Naive thymus-derived CD4-positive, alpha-beta T cell (primary cell): ENCODE data around the gene ACOT6. TPM values are rescaled to one million over a fixed set of nuclear protein-coding genes. Genes with fewer than 3 reads are reported as not detected.
"Not testable (repeated sequence)": the region's sequence is repeated elsewhere in the genome, so short reads cannot be mapped to it uniquely, and the experiment has no call there.

Source experiments
- ATAC-seq: fragments of 150-1000 bp; cut with Tn5 transposase; 2 replicates; pipeline ENCODE4 v1.10.0; 2021; ENCODE audit warnings: mild to moderate bottlenecking, moderate library complexity
- CTCF ChIA-PET: fragments of 350-600 bp; sonication (Branson Sonifier 250); formaldehyde crosslinking; loops from one replicate; lab custom pipeline; 2021; ENCODE audit warnings: antibody characterized with exemption; lab: Charles Lee
- POLR2A ChIA-PET: fragments of 350-600 bp; sonication (Branson Sonifier 250); formaldehyde crosslinking; loops from one replicate; lab custom pipeline; 2021; ENCODE audit warnings: antibody characterized with exemption, inconsistent platforms; lab: Charles Lee
- DNase-seq, 9 donors: peaks; one replicate each; pipeline versions ENCODE4 v3.0.0 to v3.0.0-alpha.2; 2020 to 2022; ENCODE audit warnings: mixed read lengths in 1 of 9
- H3K27ac ChIP-seq: one replicate; pipeline ENCODE4 v1.7.0; 2013; ENCODE audit warnings: mild to moderate bottlenecking, low read depth, low read length, moderate library complexity
- H3K27me3 ChIP-seq, 2 donors: one replicate each; pipeline ENCODE4 v1.7.0; 2013; ENCODE audit warnings: low read length in 2 of 2, mild to moderate bottlenecking in 2 of 2, moderate library complexity in 2 of 2; ENCODE audit not compliant: control insufficient read depth in 2 of 2, insufficient read depth in 2 of 2
- H3K36me3 ChIP-seq, 3 experiments: 1 replicate in 2 of 3; 2 replicates in 1 of 3; pipeline ENCODE4 v1.7.0; 2013; ENCODE audit warnings: low read length in 3 of 3, mild to moderate bottlenecking in 3 of 3, moderate library complexity in 1 of 3; ENCODE audit not compliant: insufficient read depth in 3 of 3, control insufficient read depth in 2 of 3
- H3K4me1 ChIP-seq, 2 donors: one replicate each; pipeline ENCODE4 v1.7.0; 2013; ENCODE audit warnings: low read length in 2 of 2, mild to moderate bottlenecking in 2 of 2, moderate library complexity in 1 of 2; ENCODE audit not compliant: control insufficient read depth in 2 of 2, insufficient read depth in 2 of 2
- H3K4me3 ChIP-seq: 2 replicates; pipeline ENCODE4 v1.7.0; 2013; ENCODE audit warnings: mild to moderate bottlenecking, low read length
- H3K9me3 ChIP-seq, 3 experiments: 1 replicate in 2 of 3; 2 replicates in 1 of 3; pipeline ENCODE4 v1.7.0; 2013; ENCODE audit warnings: low read length in 3 of 3; ENCODE audit not compliant: control insufficient read depth in 2 of 3
- H3K27ac Mint-ChIP-seq, 9 donors: one replicate each; pipeline ENCODE4 v1.8.0; 2020 to 2022; ENCODE audit warnings: mixed read lengths in 9 of 9, mild to moderate bottlenecking in 8 of 9, moderate library complexity in 5 of 9, inconsistent platforms in 2 of 9
- H3K27me3 Mint-ChIP-seq, 5 donors: one replicate each; pipeline ENCODE4 v1.8.0; 2021 to 2022; ENCODE audit warnings: mixed read lengths in 5 of 5, mild to moderate bottlenecking in 1 of 5
- H3K36me3 Mint-ChIP-seq, 5 donors: one replicate each; pipeline ENCODE4 v1.8.0; 2020 to 2022; ENCODE audit warnings: mixed read lengths in 5 of 5, mild to moderate bottlenecking in 3 of 5, inconsistent platforms in 1 of 5
- H3K4me1 Mint-ChIP-seq, 7 donors: one replicate each; pipeline ENCODE4 v1.8.0; 2020 to 2022; ENCODE audit warnings: mixed read lengths in 7 of 7, mild to moderate bottlenecking in 3 of 7, inconsistent platforms in 1 of 7
- H3K4me3 Mint-ChIP-seq, 10 donors: one replicate each; pipeline ENCODE4 v1.8.0; 2020 to 2022; ENCODE audit warnings: mild to moderate bottlenecking in 10 of 10, mixed read lengths in 10 of 10, moderate library complexity in 6 of 10, inconsistent platforms in 2 of 10
- H3K9me3 Mint-ChIP-seq, 11 donors: one replicate each; pipeline ENCODE4 v1.8.0; 2020 to 2022; ENCODE audit warnings: mixed read lengths in 11 of 11, mild to moderate bottlenecking in 4 of 11, inconsistent platforms in 1 of 11, moderate library complexity in 1 of 11
- intact Hi-C, 2 donors: fragments of 100-400 bp; cut with micrococcal nuclease; formaldehyde crosslinking; loops; one replicate each; pipeline ENCODE4 v1.15.1; 2023
- polyA plus RNA-seq, 2 donors: library from polyadenylated mRNA; unstranded; fragments of 300-500 nt; fragmentation: Illumina TruSeq; gene quantifications; one replicate each; pipeline ENCODE4 v1.2.3, GENCODE V29; 2021
- total RNA-seq, 6 experiments: library from RNA in 5 of 6; stranded (reverse) in 5 of 6; gene quantifications; 1 replicate in 5 of 6; 2 replicates in 1 of 6; pipeline ENCODE4 v1.2.3 and lab custom pipeline; 2021 to 2026

ACOT6 gene
- total and polyA plus RNA-seq, 7 experiments from 2014 or later = 0.27 TPM; not detected in 6

GRCh38 chr14:73573740-73574139 is 38.6 kb upstream of the ACOT6 start:
- H3K27me3 Mint-ChIP-seq, H3K27ac Mint-ChIP-seq, H3K9me3 Mint-ChIP-seq, POLR2A ChIA-PET, H3K27ac ChIP-seq, intact Hi-C loops, H3K9me3 ChIP-seq, H3K27me3 ChIP-seq, H3K4me3 ChIP-seq, H3K4me1 ChIP-seq, CTCF ChIA-PET, ATAC-seq, H3K36me3 ChIP-seq, DNase-seq, H3K4me3 Mint-ChIP-seq: not testable (repeated sequence)
- Mint-ChIP-seq H3K36me3 (peaks cover 4 to 13% (median 5%) of the 10 kb centered on the region in 5 donors), H3K4me1 (peaks cover 0 to 15% (median 11%) of the 10 kb centered on the region in 7 donors)

GRCh38 chr14:73574251-73574650 is 38.1 kb upstream of the ACOT6 start:
- intact Hi-C loops, POLR2A ChIA-PET, H3K9me3 ChIP-seq, ATAC-seq, H3K4me3 ChIP-seq, DNase-seq, H3K27me3 ChIP-seq, H3K27ac Mint-ChIP-seq, H3K4me1 ChIP-seq, CTCF ChIA-PET, H3K36me3 ChIP-seq, H3K27ac ChIP-seq, H3K9me3 Mint-ChIP-seq, H3K4me3 Mint-ChIP-seq, H3K27me3 Mint-ChIP-seq: not testable (repeated sequence)
- Mint-ChIP-seq H3K36me3 (peaks cover 4 to 13% (median 5%) of the 10 kb centered on the region in 5 donors), H3K4me1 (peaks cover 0 to 11% (median 7%) of the 10 kb centered on the region in 7 donors)

- no peak overlapping the region for H3K27ac Mint-ChIP-seq
- CTCF ChIA-PET = no interaction called here
- intact Hi-C loops = no loop called here
- H3K4me1 Mint-ChIP-seq = no peaks in the 10 kb centered on the region
- H3K27me3 Mint-ChIP-seq = no peaks in the 10 kb centered on the region
- Histone ChIP-seq H3K9me3 (no peaks in the 10 kb centered on the region), H3K27me3 (no peaks in the 10 kb centered on the region), H3K36me3 (peaks cover 0 to 14% (median 0%) of the 10 kb centered on the region in 3 experiments), H3K4me1 (no peaks in the 10 kb centered on the region), H3K27ac (no peak overlapping the region), H3K4me3 (no peak overlapping the region)
- peaks cover 5 to 23% (median 8%) of the 10 kb centered on the region in 5 donors for H3K36me3 Mint-ChIP-seq
- ATAC-seq (no peak), DNase-seq (no peak)
- POLR2A ChIA-PET = no interaction called here
- no peaks in the 10 kb centered on the region for H3K9me3 Mint-ChIP-seq
- no peak overlapping the region for H3K4me3 Mint-ChIP-seq
Measured at GRCh38 chr14:73576391-73576790, 35.9 kb upstream of the ACOT6 start.

GRCh38 chr14:73577214-73577613 is 35.1 kb upstream of the ACOT6 start:
- H3K9me3 ChIP-seq, H3K4me1 Mint-ChIP-seq, H3K4me3 Mint-ChIP-seq, intact Hi-C loops, POLR2A ChIA-PET, H3K27ac Mint-ChIP-seq, CTCF ChIA-PET, H3K4me3 ChIP-seq, DNase-seq, ATAC-seq, H3K9me3 Mint-ChIP-seq, H3K4me1 ChIP-seq, H3K27me3 ChIP-seq, H3K27me3 Mint-ChIP-seq, H3K27ac ChIP-seq: not testable (repeated sequence)
- H3K36me3 Mint-ChIP-seq = peaks cover 5 to 26% (median 8%) of the 10 kb centered on the region in 5 donors
- H3K36me3 ChIP-seq = peaks cover 0 to 14% (median 0%) of the 10 kb centered on the region in 3 experiments

GRCh38 chr14:73582102-73582979 is 30.0 kb upstream of the ACOT6 start:
- DNase-seq, H3K9me3 ChIP-seq, H3K27ac Mint-ChIP-seq, H3K27ac ChIP-seq, POLR2A ChIA-PET, H3K4me3 ChIP-seq, intact Hi-C loops, ATAC-seq, H3K9me3 Mint-ChIP-seq, H3K4me3 Mint-ChIP-seq, H3K4me1 Mint-ChIP-seq, H3K4me1 ChIP-seq, H3K27me3 ChIP-seq, CTCF ChIA-PET, H3K27me3 Mint-ChIP-seq: not testable (repeated sequence)
- peaks cover 0 to 21% (median 4%) of the 10 kb centered on the region in 5 donors for H3K36me3 Mint-ChIP-seq
- H3K36me3 ChIP-seq = peaks cover 0 to 14% (median 0%) of the 10 kb centered on the region in 3 experiments

GRCh38 chr14:73588695-73589094 is 23.6 kb upstream of the ACOT6 start:
- DNase-seq (no peak), ATAC-seq (no peak)
- Histone ChIP-seq H3K4me3 (no peak overlapping the region), H3K4me1 (no peaks in the 10 kb centered on the region), H3K9me3 (no peaks in the 10 kb centered on the region), H3K27me3 (no peaks in the 10 kb centered on the region), H3K27ac (no peak overlapping the region), H3K36me3 (no peaks in the 10 kb centered on the region)
- H3K27ac Mint-ChIP-seq = peak overlapping the region in 1 of 9 donors; percentile 26
- POLR2A ChIA-PET = interaction anchor here (1.5 kb wide), 1 partner anchor 98 kb away, joined by 4 read pairs; the partner anchor contains the start of gene RIOX1
- H3K4me3 Mint-ChIP-seq = no peak overlapping the region
- no peaks in the 10 kb centered on the region for H3K9me3 Mint-ChIP-seq
- CTCF ChIA-PET = no interaction called here
- intact Hi-C loops = no loop called here
- H3K27me3 Mint-ChIP-seq = peaks cover 0 to 10% (median 0%) of the 10 kb centered on the region in 5 donors
- no peaks in the 10 kb centered on the region for H3K36me3 Mint-ChIP-seq
- H3K4me1 Mint-ChIP-seq = peaks cover 0 to 17% (median 5%) of the 10 kb centered on the region in 7 donors
